OCI-LY3 (cell line): ENCODE data around the gene RGS9BP.

Source experiments
- CTCF ChIP-seq: fragments of 200-600, 300-600 bp; sonication (generic); IDR thresholded peaks from 2 replicates; pipeline ENCODE4 v1.5.1; 2014; ENCODE audit warnings: antibody characterized with exemption, low read length, low read depth
- EZH2phosphoT487 ChIP-seq: fragments of 200-600 bp; shearing (Covaris generic); IDR thresholded peaks from 2 replicates; pipeline ENCODE4 v1.6.1; 2018; ENCODE audit warnings: antibody characterized with exemption, mixed run types, low read depth

- TF ChIP-seq CTCF (no peak), EZH2phosphoT487 (no peak)
These were observed 11.3 kb downstream of the RGS9BP start for GRCh38 chr19:32686847-32687475.
